Fibroblast of pulmonary artery (primary cell): ENCODE data around the gene GSG1L2.
"Not testable (repeated sequence)": the region's sequence is repeated elsewhere in the genome, so short reads cannot be mapped to it uniquely, and the experiment has no call there.

ENCODE experiments used
- DNase-seq: peaks from one replicate; pipeline ENCODE4 v3.0.0-alpha.2; 2010; ENCODE audit warnings: low read depth
- H3K4me3 ChIP-seq: replicated peaks from 2 replicates; pipeline ENCODE4 v1.5.1; 2011; ENCODE audit warnings: low read depth, mild to moderate bottlenecking, control low read depth, low read length, moderate library complexity
- CTCF ChIP-seq: IDR thresholded peaks from 2 replicates; pipeline ENCODE4 v1.5.1; 2011; ENCODE audit warnings: mild to moderate bottlenecking, control low read depth, low read length, inconsistent platforms; ENCODE audit errors: missing control alignments

The GSG1L2 gene

DNA sequence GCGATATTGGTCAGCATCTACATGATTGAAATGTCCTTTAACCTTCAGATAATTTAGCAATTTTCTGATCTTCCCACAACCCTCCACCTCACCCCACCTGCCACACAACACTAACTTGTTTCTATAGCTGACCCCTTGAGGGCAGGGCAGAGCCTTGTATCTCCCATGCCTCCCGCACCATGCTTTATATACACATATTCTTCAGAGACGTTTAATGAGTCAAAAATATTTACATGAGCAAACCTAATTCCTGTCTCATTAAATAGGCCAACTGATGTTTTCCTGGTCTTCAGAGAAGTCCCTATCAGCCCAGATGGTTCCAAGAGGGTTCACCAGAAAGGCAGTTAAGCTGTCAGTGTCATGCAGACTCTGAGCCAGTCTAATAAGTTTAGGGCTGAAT, 23.9 kb downstream of the GSG1L2 start:
- H3K4me3 ChIP-seq, result no peak overlapping the region

GRCh38 chr17:9792181-9792840, 29.6 kb downstream of the GSG1L2 start:
- DNase-seq, result no peak
- H3K4me3 ChIP-seq, result no peak overlapping the region
- TF ChIP-seq CTCF, result no peak

More for the DNA sequence above, 23.9 kb downstream of the GSG1L2 start:
- no peak for DNase-seq
- no peak for TF ChIP-seq CTCF

DNA sequence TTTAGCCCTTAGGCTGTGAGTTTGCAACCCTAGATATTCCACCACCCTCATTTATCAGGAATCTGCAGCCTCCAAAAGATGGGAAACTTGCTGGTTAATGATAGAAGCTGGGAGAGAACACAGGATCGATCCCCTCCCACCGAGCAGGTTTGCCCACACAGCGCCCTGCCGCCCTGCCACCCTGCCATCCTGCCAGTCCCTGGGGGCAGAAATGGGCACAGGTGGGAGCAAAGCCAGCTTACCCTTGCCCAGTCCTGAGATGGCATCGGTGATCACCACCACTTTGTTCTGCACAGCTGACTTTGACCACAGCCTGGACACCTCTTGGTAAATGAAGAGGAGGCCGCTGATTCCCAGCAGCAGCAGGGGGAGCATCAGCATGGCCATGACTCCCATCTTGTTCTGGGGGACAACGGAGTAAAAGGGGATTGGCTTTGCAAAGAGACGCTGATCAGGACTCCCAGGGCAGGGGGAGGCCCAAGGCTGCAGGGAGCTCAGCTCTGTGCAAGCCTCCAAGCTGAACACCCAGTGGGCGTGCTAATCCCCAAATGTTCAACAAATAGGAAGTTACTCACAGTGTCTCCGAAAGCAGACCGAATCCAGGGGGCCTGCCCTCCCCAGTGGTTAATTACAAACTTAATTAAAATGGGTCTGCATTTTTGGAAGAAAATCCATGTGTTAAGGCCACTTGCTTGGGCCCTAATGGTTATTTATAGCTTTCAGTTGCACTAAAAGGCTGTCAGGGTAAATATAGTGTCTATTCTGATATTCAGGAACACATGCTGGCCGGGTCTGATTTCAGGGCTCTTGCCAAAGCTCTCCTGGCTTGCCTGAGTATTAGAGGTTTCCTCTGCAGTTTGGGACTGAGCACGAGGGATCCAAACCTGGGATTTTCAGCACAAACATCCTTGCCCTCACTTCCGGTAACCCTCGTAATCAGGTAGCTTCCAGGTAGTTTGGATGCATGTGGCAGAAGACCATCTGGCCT, 30.7 kb downstream of the GSG1L2 start, which contains the start of gene DHRS7C:
Gene DHRS7C, minus strand, starts transcription at position 704 of the 988 bp plus-strand sequence. Its CDS starts 308 bp downstream, at position 396.
- DNase-seq, result no peak
- H3K4me3 ChIP-seq, result no peak within 1 kb of the TSS
- no peak for TF ChIP-seq CTCF

GRCh38 chr17:9790316-9790715, 31.6 kb downstream of the GSG1L2 start:
- no peak overlapping the region for H3K4me3 ChIP-seq
- no peak for DNase-seq
- no peak for TF ChIP-seq CTCF

GRCh38 chr17:9788601-9789000, 33.3 kb downstream of the GSG1L2 start:
- H3K4me3 ChIP-seq, result no peak overlapping the region
- TF ChIP-seq CTCF, result no peak
- DNase-seq, result no peak

- TF ChIP-seq CTCF, result no peak
- no peak overlapping the region for H3K4me3 ChIP-seq
- no peak for DNase-seq
Measured at GRCh38 chr17:9784544-9784943, 37.3 kb downstream of the GSG1L2 start.

DNA sequence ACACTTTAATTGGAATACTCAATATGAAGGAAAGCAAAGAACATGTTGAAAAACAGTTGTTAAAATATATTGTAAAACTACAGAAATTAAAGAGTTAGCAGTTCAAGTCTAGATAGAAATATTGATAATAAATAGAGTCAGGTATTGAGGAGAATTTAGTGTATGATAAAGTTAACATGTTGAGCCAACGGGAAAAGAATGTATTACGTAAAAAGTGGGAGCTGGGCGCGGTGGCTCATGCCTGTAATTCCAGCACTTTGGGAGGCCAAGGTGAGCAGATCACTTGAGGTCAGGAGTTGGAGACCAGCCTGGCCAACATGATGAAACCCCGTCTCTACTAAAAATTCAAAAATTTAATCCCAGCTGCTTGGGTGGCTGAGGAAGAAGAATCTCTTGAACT, 38.4 kb downstream of the GSG1L2 start:
- H3K4me3 ChIP-seq, DNase-seq: not testable (repeated sequence)
